HG02884 (cell line): ENCODE results near the gene KIAA0513.

Source experiments
- ATAC-seq: cut with Tn5 transposase; IDR thresholded peaks from one replicate; pipeline ENCODE4 v1.9.1; 2021; ENCODE audit warnings: mild to moderate bottlenecking, moderate library complexity; ENCODE audit not compliant: unreplicated experiment

KIAA0513 gene

GRCh38 chr16:85085721-85086120, 58.1 kb downstream of the KIAA0513 start:
- no peak for ATAC-seq

GRCh38 chr16:85086347-85087291, 59.0 kb downstream of the KIAA0513 start:
- no peak for ATAC-seq

- ATAC-seq, result no peak
Observed at GRCh38 chr16:85087899-85088569, 60.4 kb downstream of the KIAA0513 start.

GRCh38 chr16:85088570-85089199, 61.1 kb downstream of the KIAA0513 start:
- ATAC-seq, result no peak

- no peak for ATAC-seq
Observed at GRCh38 chr16:85089525-85089924, 61.9 kb downstream of the KIAA0513 start.

GRCh38 chr16:85090181-85090580, 62.6 kb downstream of the KIAA0513 start:
- no peak for ATAC-seq

GRCh38 chr16:85090873-85091521, 63.4 kb downstream of the KIAA0513 start:
- no peak for ATAC-seq

GRCh38 chr16:85091522-85091910, 63.9 kb downstream of the KIAA0513 start:
- no peak for ATAC-seq

GRCh38 chr16:85092309-85092708, 64.7 kb downstream of the KIAA0513 start:
- ATAC-seq, result no peak

- ATAC-seq, result no peak
Observed at GRCh38 chr16:85092851-85093250, 65.3 kb downstream of the KIAA0513 start.

- ATAC-seq, result no peak
Observed at GRCh38 chr16:85093705-85094104, 66.1 kb downstream of the KIAA0513 start.

- no peak for ATAC-seq
Observed at GRCh38 chr16:85094176-85094805, 66.7 kb downstream of the KIAA0513 start.

- no peak for ATAC-seq
Observed at GRCh38 chr16:85094812-85095211, 67.2 kb downstream of the KIAA0513 start.

- ATAC-seq, result no peak
Observed at GRCh38 chr16:85096921-85097320, 69.3 kb downstream of the KIAA0513 start.

GRCh38 chr16:85098565-85098964, 71.0 kb downstream of the KIAA0513 start:
- no peak for ATAC-seq

GRCh38 chr16:85100265-85100664, 72.7 kb downstream of the KIAA0513 start:
- ATAC-seq, result no peak

GRCh38 chr16:85101956-85102630, 74.5 kb downstream of the KIAA0513 start:
- no peak for ATAC-seq

- no peak for ATAC-seq
Observed at GRCh38 chr16:85103114-85104079, 75.8 kb downstream of the KIAA0513 start.

GRCh38 chr16:85104147-85104546, 76.6 kb downstream of the KIAA0513 start:
- ATAC-seq, result no peak
